Measurements from ENCODE around the gene RRAGD. TPM values are rescaled to one million over a fixed set of nuclear protein-coding genes. Genes with fewer than 3 reads are reported as not detected.

Gene RRAGD
- total RNA-seq, 2 donors from 2014 or later: 0.95 to 2.0 TPM

DNA sequence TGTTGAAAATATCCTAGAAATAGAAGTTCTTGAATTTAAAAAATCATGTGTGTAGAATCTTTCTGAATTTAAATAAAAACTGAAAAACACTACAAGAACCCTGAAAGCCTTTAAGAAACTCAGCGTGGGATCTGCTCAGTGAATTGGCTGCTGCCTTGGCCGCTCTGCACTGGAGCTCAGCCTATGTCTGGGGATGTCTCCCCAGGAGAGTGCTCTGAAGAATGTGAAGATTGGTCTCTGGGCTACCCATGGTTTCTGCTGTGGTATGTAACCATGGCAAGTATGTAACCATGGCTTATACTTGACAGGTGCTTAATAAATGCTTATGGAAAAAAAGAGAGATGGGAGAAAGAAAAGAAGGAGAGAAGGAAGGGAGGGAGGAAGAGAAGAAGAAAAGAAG is 3.1 kb upstream of the RRAGD start:
- no peak overlapping the region for H3K9ac ChIP-seq (ENCODE audit: extremely low read depth, low read length, poor library complexity, severe bottlenecking)
- DNase-seq: no peak
- no peaks in the 10 kb centered on the region for H3K36me3 Mint-ChIP-seq (ENCODE audit: low read depth)
- H3K4me1 Mint-ChIP-seq: peaks cover 7% of the 10 kb centered on the region
- TF ChIP-seq, protein P1, sequence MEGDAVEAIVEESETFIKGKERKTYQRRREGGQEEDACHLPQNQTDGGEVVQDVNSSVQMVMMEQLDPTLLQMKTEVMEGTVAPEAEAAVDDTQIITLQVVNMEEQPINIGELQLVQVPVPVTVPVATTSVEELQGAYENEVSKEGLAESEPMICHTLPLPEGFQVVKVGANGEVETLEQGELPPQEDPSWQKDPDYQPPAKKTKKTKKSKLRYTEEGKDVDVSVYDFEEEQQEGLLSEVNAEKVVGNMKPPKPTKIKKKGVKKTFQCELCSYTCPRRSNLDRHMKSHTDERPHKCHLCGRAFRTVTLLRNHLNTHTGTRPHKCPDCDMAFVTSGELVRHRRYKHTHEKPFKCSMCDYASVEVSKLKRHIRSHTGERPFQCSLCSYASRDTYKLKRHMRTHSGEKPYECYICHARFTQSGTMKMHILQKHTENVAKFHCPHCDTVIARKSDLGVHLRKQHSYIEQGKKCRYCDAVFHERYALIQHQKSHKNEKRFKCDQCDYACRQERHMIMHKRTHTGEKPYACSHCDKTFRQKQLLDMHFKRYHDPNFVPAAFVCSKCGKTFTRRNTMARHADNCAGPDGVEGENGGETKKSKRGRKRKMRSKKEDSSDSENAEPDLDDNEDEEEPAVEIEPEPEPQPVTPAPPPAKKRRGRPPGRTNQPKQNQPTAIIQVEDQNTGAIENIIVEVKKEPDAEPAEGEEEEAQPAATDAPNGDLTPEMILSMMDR (conservative IDR thresholded peaks at IDR 0.05): no peak
- H3K27ac ChIP-seq (ENCODE audit: low read depth, low read length): peak overlapping the region; percentile 71
- H3K27ac Mint-ChIP-seq: no peak overlapping the region
- H3K9me3 ChIP-seq (ENCODE audit: control insufficient read depth, low read length): no peaks in the 10 kb centered on the region
- H3K9me3 Mint-ChIP-seq: no peaks in the 10 kb centered on the region
- peaks cover 71% of the 10 kb centered on the region for H3K27me3 ChIP-seq (ENCODE audit: control insufficient read depth, insufficient read depth, low read length, poor library complexity, severe bottlenecking)
- WGBS, 2 experiments (ENCODE audit: insufficient coverage in 1 of 2, insufficient read length in 1 of 2): 70% methylated on average over 2 of the region's 2 CpGs; no CpG with 5 or more reads in 1 of the 2 experiments
- no peak overlapping the region for H3K4me3 Mint-ChIP-seq
- peaks cover 71% of the 10 kb centered on the region for H3K27me3 Mint-ChIP-seq (ENCODE audit: insufficient read depth)
- no peak overlapping the region for H3K4me3 ChIP-seq (ENCODE audit: low read length)
- no peaks in the 10 kb centered on the region for H3K4me1 ChIP-seq (ENCODE audit: control insufficient read depth, insufficient read depth, low read length)
- no peaks in the 10 kb centered on the region for H3K36me3 ChIP-seq (ENCODE audit: control insufficient read depth, insufficient read depth, low read length)

DNA sequence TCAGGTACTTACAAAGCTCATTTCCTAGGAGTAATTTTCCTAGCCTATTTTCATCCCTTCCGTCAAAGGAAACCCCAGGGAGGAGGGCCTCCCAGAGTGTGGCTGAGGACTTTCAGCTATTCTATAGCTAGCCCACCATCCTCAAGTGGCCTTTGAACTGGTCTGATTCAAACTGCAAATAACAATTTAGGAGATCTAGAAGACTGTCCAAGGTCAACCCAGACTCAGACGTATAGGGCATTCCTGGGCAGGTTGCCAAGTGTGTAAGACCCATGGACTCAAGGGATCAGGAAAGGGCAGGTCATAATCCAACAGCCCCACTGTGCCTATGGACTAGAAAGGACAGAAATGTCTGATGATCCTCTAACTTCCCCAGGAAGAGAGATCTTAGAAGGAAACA is 2.1 kb upstream of the RRAGD start:
- no peak overlapping the region for H3K4me3 Mint-ChIP-seq
- Histone ChIP-seq H3K9ac (ENCODE audit: extremely low read depth, low read length, poor library complexity, severe bottlenecking) (no peak overlapping the region), H3K9me3 (ENCODE audit: control insufficient read depth, low read length) (no peaks in the 10 kb centered on the region), H3K27me3 (ENCODE audit: control insufficient read depth, insufficient read depth, low read length, poor library complexity, severe bottlenecking) (peaks cover 81% of the 10 kb centered on the region), H3K4me3 (ENCODE audit: low read length) (no peak overlapping the region), H3K4me1 (ENCODE audit: control insufficient read depth, insufficient read depth, low read length) (no peaks in the 10 kb centered on the region), H3K36me3 (ENCODE audit: control insufficient read depth, insufficient read depth, low read length) (no peaks in the 10 kb centered on the region), H3K27ac (ENCODE audit: low read depth, low read length) (no peak overlapping the region)
- H3K9me3 Mint-ChIP-seq: no peaks in the 10 kb centered on the region
- DNase-seq: no peak
- 32 to 42% methylated on average over 2 of the region's 2 CpGs for WGBS, 2 experiments (ENCODE audit: insufficient coverage in 1 of 2, insufficient read length in 1 of 2)
- TF ChIP-seq, protein P1 (conservative IDR thresholded peaks at IDR 0.05): no peak
- peaks cover 15% of the 10 kb centered on the region for H3K4me1 Mint-ChIP-seq
- H3K36me3 Mint-ChIP-seq (ENCODE audit: low read depth): no peaks in the 10 kb centered on the region
- peaks cover 81% of the 10 kb centered on the region for H3K27me3 Mint-ChIP-seq (ENCODE audit: insufficient read depth)
- H3K27ac Mint-ChIP-seq: no peak overlapping the region

DNA sequence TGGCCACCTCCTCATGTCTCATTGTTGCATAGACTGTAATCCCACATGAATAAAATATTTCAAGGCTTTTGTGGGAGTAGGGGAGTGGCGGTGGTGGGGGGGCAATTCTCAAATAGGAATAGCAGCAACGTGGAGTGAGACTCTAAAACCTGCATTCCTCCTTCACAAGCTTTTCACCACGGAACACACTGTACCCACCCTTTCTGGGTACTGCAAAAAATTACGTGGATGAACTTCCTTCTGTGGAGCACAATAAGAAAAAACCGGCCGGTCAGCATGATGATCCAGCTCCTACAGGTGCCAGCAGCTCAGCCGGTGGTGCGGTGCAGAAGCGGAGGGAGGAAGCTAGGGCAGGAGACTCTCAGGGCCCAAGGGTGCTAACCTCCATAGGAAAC is 930 bp upstream of the RRAGD start:
- peaks cover 93% of the 10 kb centered on the region for H3K27me3 ChIP-seq (ENCODE audit: control insufficient read depth, insufficient read depth, low read length, poor library complexity, severe bottlenecking)
- peaks cover 15% of the 10 kb centered on the region for H3K4me1 Mint-ChIP-seq
- H3K27me3 Mint-ChIP-seq (ENCODE audit: insufficient read depth): peaks cover 93% of the 10 kb centered on the region
- TF ChIP-seq, protein P1 (conservative IDR thresholded peaks at IDR 0.05): no peak
- H3K4me3 ChIP-seq (ENCODE audit: low read length): no peak overlapping the region
- no peaks in the 10 kb centered on the region for H3K4me1 ChIP-seq (ENCODE audit: control insufficient read depth, insufficient read depth, low read length)
- H3K9ac ChIP-seq (ENCODE audit: extremely low read depth, low read length, poor library complexity, severe bottlenecking): no peak overlapping the region
- no peaks in the 10 kb centered on the region for H3K36me3 ChIP-seq (ENCODE audit: control insufficient read depth, insufficient read depth, low read length)
- no peak overlapping the region for H3K27ac Mint-ChIP-seq
- no peak for DNase-seq
- 68 to 100% methylated on average over 3 to 8 of the region's 9 CpGs for WGBS, 2 experiments (ENCODE audit: insufficient coverage in 1 of 2, insufficient read length in 1 of 2)
- H3K9me3 ChIP-seq (ENCODE audit: control insufficient read depth, low read length): no peaks in the 10 kb centered on the region
- H3K9me3 Mint-ChIP-seq: no peaks in the 10 kb centered on the region
- H3K36me3 Mint-ChIP-seq (ENCODE audit: low read depth): no peaks in the 10 kb centered on the region
- H3K4me3 Mint-ChIP-seq: peak overlapping the region; percentile 64
- H3K27ac ChIP-seq (ENCODE audit: low read depth, low read length): no peak overlapping the region
